Ishikawa (cell line): ENCODE data around the gene PDAP1.

Experiments
- EGR1 ChIP-seq: IDR thresholded peaks from 2 replicates; pipeline ENCODE4 v1.6.1; 2012
- MAX ChIP-seq: IDR thresholded peaks from 2 replicates; pipeline ENCODE4 v1.6.1; 2012
- USF1 ChIP-seq: IDR thresholded peaks from 2 replicates; pipeline ENCODE4 v1.6.1; 2012

DNA sequence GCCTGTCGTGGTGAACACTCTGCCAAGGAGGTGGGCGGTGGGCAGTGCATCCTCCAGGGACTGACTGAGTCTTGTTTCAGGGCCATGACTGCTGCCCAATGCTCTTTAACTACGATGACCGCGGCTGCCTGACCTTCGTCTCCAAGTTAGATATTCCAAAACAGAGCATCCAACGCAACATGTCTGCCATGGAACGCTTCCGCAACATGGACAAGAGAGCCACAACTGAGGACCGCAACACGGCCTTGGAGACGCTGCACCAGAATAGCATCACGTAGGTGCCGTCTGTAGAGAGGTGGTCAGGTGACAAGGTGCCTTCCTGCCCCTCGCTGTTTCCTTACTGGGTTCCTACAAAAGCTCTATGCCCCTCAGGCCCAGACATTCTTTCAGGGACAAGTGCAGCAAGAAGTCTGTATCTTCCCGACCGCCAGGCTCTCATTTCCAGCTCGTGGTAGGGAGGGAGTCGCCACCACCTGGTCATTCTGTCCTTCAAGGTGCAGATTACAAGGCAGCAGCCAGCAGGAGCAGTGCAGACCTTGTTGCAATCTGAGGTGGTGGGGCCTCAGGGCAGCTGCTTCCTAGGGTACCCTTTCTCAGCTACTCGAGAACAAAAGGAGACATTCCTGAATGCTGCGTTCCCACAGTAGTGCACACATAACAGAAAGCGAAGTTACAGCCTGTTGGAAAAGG, 48.8 kb downstream of the PDAP1 start:
- TF ChIP-seq MAX: no peak
- no peak for TF ChIP-seq EGR1
- TF ChIP-seq USF1: no peak
